Astrocyte (in vitro differentiated cells and primary cell): ENCODE data around the gene MYO16. TPM values are rescaled to one million over a fixed set of nuclear protein-coding genes. Genes with fewer than 3 reads are reported as not detected.

Source experiments
- DNase-seq: peaks from one replicate; pipeline ENCODE4 v3.0.0-alpha.2; 2010; ENCODE audit warnings: low read depth
- FAIRE-seq: peaks from 2 replicates; lab custom pipeline; 2011; peaks lifted over from hg19 to GRCh38; lab: Jason Lieb, UNC
- H2AFZ ChIP-seq: 2 replicates; pipeline ENCODE4 v1.6.0; 2012; ENCODE audit warnings: low read depth, low read length, inconsistent platforms
- H3K27ac ChIP-seq: 2 replicates; pipeline ENCODE4 v1.5.1; 2011; ENCODE audit warnings: low read depth, low read length, inconsistent platforms
- H3K27me3 ChIP-seq: 2 replicates; pipeline ENCODE4 v1.6.0; 2011; ENCODE audit warnings: low read length, inconsistent platforms; ENCODE audit not compliant: insufficient read depth
- H3K36me3 ChIP-seq: 2 replicates; pipeline ENCODE4 v1.5.1; 2011; ENCODE audit warnings: low read length, inconsistent platforms; ENCODE audit not compliant: insufficient read depth
- H3K4me1 ChIP-seq: 2 replicates; pipeline ENCODE4 v1.5.1; 2011; ENCODE audit warnings: low read length, inconsistent platforms; ENCODE audit not compliant: insufficient read depth
- H3K4me2 ChIP-seq: 2 replicates; pipeline ENCODE4 v1.6.0; 2012; ENCODE audit warnings: low read length, inconsistent platforms
- H3K4me3 ChIP-seq: 2 replicates; pipeline ENCODE4 v1.5.1; 2011; ENCODE audit warnings: low read depth, mild to moderate bottlenecking, low read length, inconsistent platforms; ENCODE audit not compliant: insufficient read depth
- H3K79me2 ChIP-seq: 2 replicates; pipeline ENCODE4 v1.6.0; 2012; ENCODE audit warnings: mild to moderate bottlenecking, low read length, inconsistent platforms; ENCODE audit not compliant: insufficient read depth
- H3K9ac ChIP-seq: 2 replicates; pipeline ENCODE4 v1.6.0; 2012; ENCODE audit warnings: mild to moderate bottlenecking, low read length, inconsistent platforms
- H3K9me3 ChIP-seq: 2 replicates; pipeline ENCODE4 v1.5.1; 2012; ENCODE audit warnings: low read depth, mild to moderate bottlenecking, low read length, inconsistent platforms; ENCODE audit not compliant: insufficient read depth
- H4K20me1 ChIP-seq: 2 replicates; pipeline ENCODE4 v1.6.0; 2012; ENCODE audit warnings: low read length, inconsistent platforms; ENCODE audit not compliant: insufficient read depth
- H3K27ac Mint-ChIP-seq: one replicate; pipeline ENCODE4 v1.8.0; 2021; ENCODE audit warnings: mild to moderate bottlenecking, mixed read lengths; ENCODE audit not compliant: unreplicated experiment
- H3K27me3 Mint-ChIP-seq: one replicate; pipeline ENCODE4 v1.8.0; 2021; ENCODE audit warnings: low read depth, mixed read lengths; ENCODE audit not compliant: unreplicated experiment
- H3K36me3 Mint-ChIP-seq: one replicate; pipeline ENCODE4 v1.8.0; 2021; ENCODE audit warnings: low read depth, mixed read lengths; ENCODE audit not compliant: unreplicated experiment
- H3K4me1 Mint-ChIP-seq: one replicate; pipeline ENCODE4 v1.8.0; 2021; ENCODE audit warnings: low read depth, mixed read lengths; ENCODE audit not compliant: unreplicated experiment
- H3K4me3 Mint-ChIP-seq: one replicate; pipeline ENCODE4 v1.8.0; 2021; ENCODE audit warnings: mild to moderate bottlenecking, moderate library complexity, mixed read lengths; ENCODE audit not compliant: unreplicated experiment
- H3K9me3 Mint-ChIP-seq: one replicate; pipeline ENCODE4 v1.8.0; 2021; ENCODE audit warnings: mild to moderate bottlenecking, mixed read lengths; ENCODE audit not compliant: unreplicated experiment
- EZH2 ChIP-seq: IDR thresholded peaks from 2 replicates; pipeline ENCODE4 v1.6.1; 2012; ENCODE audit warnings: mild to moderate bottlenecking, low read length, inconsistent platforms; ENCODE audit not compliant: insufficient read depth
- total RNA-seq: library from RNA; stranded (reverse); gene quantifications from 2 replicates; pipeline ENCODE4 v1.2.1, GENCODE V29; 2021
- TF ChIP-seq, protein P1 (sequence below): IDR thresholded peaks from 2 replicates; pipeline ENCODE4 v1.5.1; 2011; ENCODE audit warnings: low read depth, mild to moderate bottlenecking, inconsistent platforms, low read length, moderate library complexity; ENCODE audit not compliant: insufficient read depth

Gene MYO16
- total RNA-seq, 1 donor from 2014 or later, result 0.14 TPM

DNA sequence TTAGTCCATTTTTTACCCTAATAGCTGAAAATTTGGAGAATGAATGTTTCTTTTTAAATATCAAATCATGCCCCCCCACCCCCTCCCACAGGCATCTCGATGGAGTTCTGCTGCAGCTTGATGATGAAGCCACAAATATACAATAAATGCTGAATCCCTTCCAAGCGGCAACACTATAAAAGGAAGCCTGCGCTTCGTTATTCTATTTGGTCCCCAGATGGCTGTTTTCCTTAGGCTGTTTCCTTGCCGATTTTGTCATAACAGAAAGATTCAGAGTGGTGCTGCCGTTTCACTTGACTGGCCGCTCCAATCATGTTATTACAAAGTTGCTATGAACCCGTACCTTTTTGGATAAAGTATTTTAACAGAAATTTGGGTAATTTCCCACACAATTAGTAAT lies 79.5 kb downstream of the MYO16 start:
- no peak overlapping the region for H3K4me3 ChIP-seq
- no peaks in the 10 kb centered on the region for H3K27me3 ChIP-seq
- H3K79me2 ChIP-seq, result no peaks in the 10 kb centered on the region
- H3K4me2 ChIP-seq, result no peak overlapping the region
- H3K36me3 ChIP-seq, result no peaks in the 10 kb centered on the region
- no peak overlapping the region for H3K4me3 Mint-ChIP-seq
- TF ChIP-seq, protein P1, sequence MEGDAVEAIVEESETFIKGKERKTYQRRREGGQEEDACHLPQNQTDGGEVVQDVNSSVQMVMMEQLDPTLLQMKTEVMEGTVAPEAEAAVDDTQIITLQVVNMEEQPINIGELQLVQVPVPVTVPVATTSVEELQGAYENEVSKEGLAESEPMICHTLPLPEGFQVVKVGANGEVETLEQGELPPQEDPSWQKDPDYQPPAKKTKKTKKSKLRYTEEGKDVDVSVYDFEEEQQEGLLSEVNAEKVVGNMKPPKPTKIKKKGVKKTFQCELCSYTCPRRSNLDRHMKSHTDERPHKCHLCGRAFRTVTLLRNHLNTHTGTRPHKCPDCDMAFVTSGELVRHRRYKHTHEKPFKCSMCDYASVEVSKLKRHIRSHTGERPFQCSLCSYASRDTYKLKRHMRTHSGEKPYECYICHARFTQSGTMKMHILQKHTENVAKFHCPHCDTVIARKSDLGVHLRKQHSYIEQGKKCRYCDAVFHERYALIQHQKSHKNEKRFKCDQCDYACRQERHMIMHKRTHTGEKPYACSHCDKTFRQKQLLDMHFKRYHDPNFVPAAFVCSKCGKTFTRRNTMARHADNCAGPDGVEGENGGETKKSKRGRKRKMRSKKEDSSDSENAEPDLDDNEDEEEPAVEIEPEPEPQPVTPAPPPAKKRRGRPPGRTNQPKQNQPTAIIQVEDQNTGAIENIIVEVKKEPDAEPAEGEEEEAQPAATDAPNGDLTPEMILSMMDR, result no peak
- TF ChIP-seq EZH2, result no peak
- no peak overlapping the region for H2AFZ ChIP-seq
- no peak overlapping the region for H3K27ac ChIP-seq
- H3K4me1 ChIP-seq, result no peaks in the 10 kb centered on the region
- no peaks in the 10 kb centered on the region for H3K9me3 Mint-ChIP-seq
- H3K4me1 Mint-ChIP-seq, result no peaks in the 10 kb centered on the region
- H3K27ac Mint-ChIP-seq, result no peak overlapping the region
- H3K36me3 Mint-ChIP-seq, result no peaks in the 10 kb centered on the region
- H3K9ac ChIP-seq, result no peak overlapping the region
- FAIRE-seq, result no peak
- DNase-seq, result no peak
- H3K27me3 Mint-ChIP-seq, result peaks cover 4% of the 10 kb centered on the region
- no peaks in the 10 kb centered on the region for H4K20me1 ChIP-seq
- H3K9me3 ChIP-seq, result no peaks in the 10 kb centered on the region

DNA sequence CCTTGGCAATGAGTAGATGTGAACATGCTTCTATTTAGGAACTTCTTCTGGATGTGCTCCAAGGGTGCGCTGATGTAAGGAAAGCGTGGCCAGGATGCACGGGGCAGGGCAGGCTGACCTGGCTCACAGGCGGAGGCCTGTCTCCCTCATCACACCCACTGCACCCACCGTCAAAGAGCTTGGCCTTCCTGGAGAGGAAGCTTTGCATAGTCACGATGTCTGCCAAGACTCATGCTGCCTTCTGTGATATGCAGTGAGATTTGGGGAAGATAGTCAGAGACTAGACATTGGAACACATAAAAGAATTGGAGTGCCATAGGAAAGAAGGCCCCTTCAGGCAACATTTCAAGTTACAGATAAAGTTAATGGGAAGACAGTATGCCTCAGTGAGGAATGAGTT lies 82.0 kb downstream of the MYO16 start:
- Histone ChIP-seq H3K9me3 (no peaks in the 10 kb centered on the region), H3K4me2 (no peak overlapping the region), H3K27ac (no peak overlapping the region), H3K36me3 (no peaks in the 10 kb centered on the region), H3K79me2 (no peaks in the 10 kb centered on the region), H3K27me3 (no peaks in the 10 kb centered on the region), H4K20me1 (no peaks in the 10 kb centered on the region), H3K4me1 (no peaks in the 10 kb centered on the region), H2AFZ (no peak overlapping the region), H3K9ac (no peak overlapping the region), H3K4me3 (no peak overlapping the region)
- Mint-ChIP-seq H3K36me3 (no peaks in the 10 kb centered on the region), H3K4me1 (no peaks in the 10 kb centered on the region), H3K27ac (no peak overlapping the region), H3K9me3 (no peaks in the 10 kb centered on the region), H3K4me3 (no peak overlapping the region), H3K27me3 (peaks cover 4% of the 10 kb centered on the region)
- no peak for FAIRE-seq
- DNase-seq, result no peak
- no peak for TF ChIP-seq EZH2
- TF ChIP-seq, protein P1, result no peak

DNA sequence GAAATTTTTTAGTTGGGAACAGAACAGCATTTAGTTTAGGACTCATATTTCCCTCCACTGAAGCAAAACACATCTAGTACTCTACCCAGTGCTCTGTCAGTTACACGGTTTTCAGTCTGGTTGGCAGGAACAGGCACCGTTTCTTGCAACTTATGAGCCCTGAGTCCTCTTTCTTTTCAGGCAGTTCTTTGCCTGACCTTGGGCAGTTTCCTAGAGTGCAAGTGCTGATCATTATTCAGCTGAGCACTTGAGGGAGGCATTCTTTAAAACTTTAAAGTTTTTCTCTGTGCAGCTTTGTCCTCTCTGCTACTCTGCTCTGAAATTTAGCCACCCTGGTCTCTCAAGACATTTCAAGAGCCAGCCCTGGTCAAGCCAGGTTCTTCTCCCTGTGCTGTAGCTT lies 96.1 kb downstream of the MYO16 start:
- H3K36me3 ChIP-seq, result no peaks in the 10 kb centered on the region
- FAIRE-seq (no peak), DNase-seq (no peak)
- no peak overlapping the region for H3K9ac ChIP-seq
- H3K27ac Mint-ChIP-seq, result no peak overlapping the region
- no peaks in the 10 kb centered on the region for H3K27me3 Mint-ChIP-seq
- TF ChIP-seq, protein P1, result no peak
- TF ChIP-seq EZH2, result no peak
- H3K4me1 ChIP-seq, result no peaks in the 10 kb centered on the region
- no peaks in the 10 kb centered on the region for H3K27me3 ChIP-seq
- H3K4me2 ChIP-seq, result no peak overlapping the region
- H3K36me3 Mint-ChIP-seq, result no peaks in the 10 kb centered on the region
- H3K79me2 ChIP-seq, result no peaks in the 10 kb centered on the region
- no peak overlapping the region for H3K27ac ChIP-seq
- no peaks in the 10 kb centered on the region for H3K9me3 ChIP-seq
- no peak overlapping the region for H3K4me3 ChIP-seq
- H3K9me3 Mint-ChIP-seq, result no peaks in the 10 kb centered on the region
- no peaks in the 10 kb centered on the region for H3K4me1 Mint-ChIP-seq
- no peak overlapping the region for H3K4me3 Mint-ChIP-seq
- H2AFZ ChIP-seq, result no peak overlapping the region
- H4K20me1 ChIP-seq, result no peaks in the 10 kb centered on the region
